Trophoblast cell (in vitro differentiated cells and primary cell): Measurements from ENCODE around the gene C1GALT1.
A peak's percentile ranks its signal among the peaks of the same experiment; 100 is the strongest.

Experiments used
- DNase-seq, 2 donors: peaks; one replicate each; pipeline ENCODE4 v3.0.0-alpha.2; 2016
- H2AFZ ChIP-seq: 2 replicates; pipeline ENCODE4 v1.6.1; 2013; ENCODE audit warnings: low read length, moderate library complexity, mild to moderate bottlenecking; ENCODE audit not compliant: insufficient read depth, poor library complexity
- H2AK5ac ChIP-seq: 2 replicates; pipeline ENCODE4 v1.6.1; 2013; ENCODE audit warnings: mild to moderate bottlenecking, low read length
- H2BK120ac ChIP-seq: 2 replicates; pipeline ENCODE4 v1.6.1; 2013; ENCODE audit warnings: low read length, mild to moderate bottlenecking, moderate library complexity; ENCODE audit not compliant: insufficient read depth, poor library complexity
- H2BK12ac ChIP-seq: 2 replicates; pipeline ENCODE4 v1.6.1; 2013; ENCODE audit warnings: mild to moderate bottlenecking, low read length, moderate library complexity
- H2BK5ac ChIP-seq: 2 replicates; pipeline ENCODE4 v1.6.1; 2013; ENCODE audit warnings: low read length, low read depth, moderate library complexity, mild to moderate bottlenecking; ENCODE audit not compliant: poor library complexity
- H3K14ac ChIP-seq: 2 replicates; pipeline ENCODE4 v1.6.1; 2013; ENCODE audit warnings: mild to moderate bottlenecking, low read length
- H3K18ac ChIP-seq: 2 replicates; pipeline ENCODE4 v1.6.1; 2013; ENCODE audit warnings: mild to moderate bottlenecking, low read length
- H3K23ac ChIP-seq: 2 replicates; pipeline ENCODE4 v1.6.1; 2013; ENCODE audit warnings: low read length
- H3K27ac ChIP-seq: 2 replicates; pipeline ENCODE4 v1.5.1; 2013; ENCODE audit warnings: low read depth, mild to moderate bottlenecking, inconsistent platforms, low read length, moderate library complexity
- H3K27me3 ChIP-seq: 2 replicates; pipeline ENCODE4 v1.6.1; 2013; ENCODE audit warnings: inconsistent platforms, mild to moderate bottlenecking, low read length, moderate library complexity; ENCODE audit not compliant: insufficient read depth
- H3K36me3 ChIP-seq, 2 experiments: 1 replicate in 1 of 2; 2 replicates in 1 of 2; pipeline ENCODE4 v1.6.1; 2013; ENCODE audit warnings: low read length in 2 of 2, mild to moderate bottlenecking in 2 of 2, moderate library complexity in 1 of 2; ENCODE audit not compliant: insufficient read depth in 2 of 2, control insufficient read depth in 1 of 2
- H3K4ac ChIP-seq: 2 replicates; pipeline ENCODE4 v1.6.1; 2013; ENCODE audit warnings: low read depth, mild to moderate bottlenecking, low read length, moderate library complexity
- H3K4me1 ChIP-seq, 2 experiments: 1 replicate in 1 of 2; 2 replicates in 1 of 2; pipeline ENCODE4 v1.6.1; 2013; ENCODE audit warnings: low read length in 2 of 2, mild to moderate bottlenecking in 2 of 2, moderate library complexity in 1 of 2; ENCODE audit not compliant: insufficient read depth in 2 of 2, control insufficient read depth in 1 of 2
- H3K4me2 ChIP-seq: 2 replicates; pipeline ENCODE4 v1.6.1; 2013; ENCODE audit warnings: inconsistent platforms, mild to moderate bottlenecking, low read length, moderate library complexity
- H3K4me3 ChIP-seq: 2 replicates; pipeline ENCODE4 v1.5.1; 2013; ENCODE audit warnings: mild to moderate bottlenecking, low read depth, low read length, inconsistent platforms
- H3K79me1 ChIP-seq: one replicate; pipeline ENCODE4 v1.6.1; 2013; ENCODE audit warnings: low read length
- H3K79me2 ChIP-seq: 2 replicates; pipeline ENCODE4 v1.6.1; 2013; ENCODE audit warnings: low read length, mild to moderate bottlenecking; ENCODE audit not compliant: control insufficient read depth, insufficient read depth, poor library complexity
- H3K9ac ChIP-seq: 2 replicates; pipeline ENCODE4 v1.6.1; 2013; ENCODE audit warnings: mild to moderate bottlenecking, low read length
- H3K9me3 ChIP-seq: 2 replicates; pipeline ENCODE4 v1.6.1; 2013; ENCODE audit warnings: low read depth, mild to moderate bottlenecking, control low read depth, inconsistent platforms, low read length; ENCODE audit not compliant: insufficient read depth
- H4K12ac ChIP-seq: 2 replicates; pipeline ENCODE4 v1.6.1; 2013; ENCODE audit warnings: low read depth, mild to moderate bottlenecking, low read length, moderate library complexity
- H4K8ac ChIP-seq: 2 replicates; pipeline ENCODE4 v1.6.1; 2013; ENCODE audit warnings: low read depth, mild to moderate bottlenecking, low read length, moderate library complexity
- H4K91ac ChIP-seq: one replicate; pipeline ENCODE4 v1.6.1; 2013; ENCODE audit warnings: low read depth, mild to moderate bottlenecking, low read length, moderate library complexity
- WGBS: extraction: QIAGEN DNeasy Blood & Tissue Kit; methylation state at CpG from one replicate; pipeline ENCODE4 v1.1.7; 2013; ENCODE audit warnings: missing lambda C conversion rate; ENCODE audit not compliant: insufficient read length, insufficient coverage; ENCODE audit errors: extremely low coverage; 5-methylcytosine and 5-hydroxymethylcytosine counted together

C1GALT1 gene

GRCh38 chr7:7208520-7208919 lies 26.2 kb downstream of the C1GALT1 start:
- Histone ChIP-seq H3K23ac (no peak overlapping the region), H3K18ac (no peak overlapping the region), H3K4ac (peak overlapping the region; percentile 88), H2AK5ac (no peak overlapping the region), H2BK120ac (no peak overlapping the region), H3K27me3 (no peaks in the 10 kb centered on the region), H4K12ac (no peak overlapping the region), H3K27ac (no peak overlapping the region), H3K9me3 (no peaks in the 10 kb centered on the region), H3K4me2 (no peak overlapping the region), H2AFZ (no peak overlapping the region), H3K79me1 (no peaks in the 10 kb centered on the region), H3K4me1 (peaks cover 0 to 7% of the 10 kb centered on the region in 2 experiments), H4K8ac (no peak overlapping the region), H3K79me2 (peaks cover 8% of the 10 kb centered on the region), H4K91ac (no peak overlapping the region), H2BK12ac (no peak overlapping the region), H3K9ac (no peak overlapping the region), H3K36me3 (peaks cover 3 to 4% of the 10 kb centered on the region in 2 experiments), H3K4me3 (no peak overlapping the region), H3K14ac (no peak overlapping the region), H2BK5ac (no peak overlapping the region)
- no peak for DNase-seq
- WGBS = no CpG with 5 or more reads among the region's 4 CpGs

GRCh38 chr7:7209412-7210050 lies 27.2 kb downstream of the C1GALT1 start:
- Histone ChIP-seq H2BK120ac (no peak overlapping the region), H3K79me2 (peaks cover 8% of the 10 kb centered on the region), H3K4me1 (peaks cover 0 to 7% of the 10 kb centered on the region in 2 experiments), H4K8ac (no peak overlapping the region), H3K9me3 (no peaks in the 10 kb centered on the region), H3K4me3 (no peak overlapping the region), H2BK5ac (no peak overlapping the region), H3K14ac (no peak overlapping the region), H2AFZ (no peak overlapping the region), H3K18ac (no peak overlapping the region), H3K4ac (no peak overlapping the region), H3K79me1 (no peaks in the 10 kb centered on the region), H3K27me3 (no peaks in the 10 kb centered on the region), H3K23ac (no peak overlapping the region), H3K36me3 (peaks cover 3 to 4% of the 10 kb centered on the region in 2 experiments), H2AK5ac (no peak overlapping the region), H4K91ac (no peak overlapping the region), H3K4me2 (no peak overlapping the region), H3K27ac (no peak overlapping the region), H2BK12ac (no peak overlapping the region), H3K9ac (no peak overlapping the region), H4K12ac (no peak overlapping the region)
- no peak for DNase-seq
- WGBS = no CpG with 5 or more reads among the region's 10 CpGs

- Histone ChIP-seq H2BK12ac (peak overlapping the region; percentile 64), H3K4ac (peak overlapping the region; percentile 96), H3K4me1 (peaks cover 0 to 7% of the 10 kb centered on the region in 2 experiments), H3K9me3 (no peaks in the 10 kb centered on the region), H3K14ac (no peak overlapping the region), H3K27ac (no peak overlapping the region), H4K8ac (peak overlapping the region; percentile 28), H3K4me2 (no peak overlapping the region), H4K91ac (no peak overlapping the region), H2AFZ (peak overlapping the region; percentile 28), H3K36me3 (peaks cover 5 to 6% of the 10 kb centered on the region in 2 experiments), H2BK120ac (peak overlapping the region; percentile 51), H3K79me1 (no peaks in the 10 kb centered on the region), H3K4me3 (no peak overlapping the region), H3K9ac (no peak overlapping the region), H3K18ac (peak overlapping the region; percentile 75), H3K79me2 (peaks cover 8% of the 10 kb centered on the region), H3K27me3 (no peaks in the 10 kb centered on the region), H4K12ac (no peak overlapping the region), H3K23ac (no peak overlapping the region), H2BK5ac (no peak overlapping the region), H2AK5ac (no peak overlapping the region)
- WGBS = no CpG with 5 or more reads among the region's 12 CpGs
- no peak for DNase-seq
Measured at GRCh38 chr7:7210475-7211237, 28.3 kb downstream of the C1GALT1 start.

- peaks cover 0 to 7% of the 10 kb centered on the region in 2 experiments for H3K4me1 ChIP-seq
- no peak overlapping the region for H3K18ac ChIP-seq
- no peak overlapping the region for H2BK120ac ChIP-seq
- H3K9ac ChIP-seq = no peak overlapping the region
- H3K79me1 ChIP-seq = no peaks in the 10 kb centered on the region
- WGBS = no CpG with 5 or more reads among the region's 2 CpGs
- no peak overlapping the region for H4K12ac ChIP-seq
- H4K91ac ChIP-seq = no peak overlapping the region
- no peak overlapping the region for H3K14ac ChIP-seq
- H3K79me2 ChIP-seq = peaks cover 8% of the 10 kb centered on the region
- H2BK12ac ChIP-seq = no peak overlapping the region
- H2AK5ac ChIP-seq = no peak overlapping the region
- H2AFZ ChIP-seq = no peak overlapping the region
- no peak overlapping the region for H3K23ac ChIP-seq
- no peak overlapping the region for H3K4me2 ChIP-seq
- H3K36me3 ChIP-seq = peaks cover 6 to 18% of the 10 kb centered on the region in 2 experiments
- no peak overlapping the region for H3K27ac ChIP-seq
- H2BK5ac ChIP-seq = no peak overlapping the region
- H3K9me3 ChIP-seq = no peaks in the 10 kb centered on the region
- H3K4me3 ChIP-seq = no peak overlapping the region
- H3K27me3 ChIP-seq = no peaks in the 10 kb centered on the region
- DNase-seq = peak in 1 of 2 donors; percentile 19
- no peak overlapping the region for H3K4ac ChIP-seq
- H4K8ac ChIP-seq = no peak overlapping the region
Measured at GRCh38 chr7:7212612-7213011, 30.3 kb downstream of the C1GALT1 start.
